NCI-H510A treated with DMSO at 0.1 percent for 48 hours (cell line): ENCODE results near the gene LGMN.

ENCODE experiments used
- DNase-seq: peaks from one replicate; lab custom pipeline; 2025; lab: John Stamatoyannopoulos, UW

LGMN gene

GRCh38 chr14:92675976-92676375, 72.5 kb downstream of the LGMN start:
- no peak for DNase-seq

GRCh38 chr14:92675421-92675820, 73.0 kb downstream of the LGMN start:
- DNase-seq = no peak

GRCh38 chr14:92673601-92674150, 74.8 kb downstream of the LGMN start:
- DNase-seq = no peak

GRCh38 chr14:92670643-92671366, 77.6 kb downstream of the LGMN start:
- DNase-seq = no peak

- DNase-seq = no peak
These were observed 78.3 kb downstream of the LGMN start for GRCh38 chr14:92670160-92670559.

GRCh38 chr14:92668276-92668973, 80.0 kb downstream of the LGMN start:
- no peak for DNase-seq

- no peak for DNase-seq
These were observed 82.2 kb downstream of the LGMN start for GRCh38 chr14:92666251-92666650.

GRCh38 chr14:92665661-92666110, 82.7 kb downstream of the LGMN start:
- no peak for DNase-seq

- DNase-seq = no peak
These were observed 85.4 kb downstream of the LGMN start for GRCh38 chr14:92663049-92663448.

GRCh38 chr14:92660571-92660970, 87.9 kb downstream of the LGMN start:
- DNase-seq = no peak

GRCh38 chr14:92659765-92660561, 88.5 kb downstream of the LGMN start:
- no peak for DNase-seq

GRCh38 chr14:92658684-92659083, 89.7 kb downstream of the LGMN start:
- DNase-seq = no peak

GRCh38 chr14:92658160-92658559, 90.3 kb downstream of the LGMN start:
- DNase-seq = no peak

- DNase-seq = no peak
These were observed 90.8 kb downstream of the LGMN start for GRCh38 chr14:92657457-92658142.

GRCh38 chr14:92656306-92657081, 91.9 kb downstream of the LGMN start:
- DNase-seq = no peak

- no peak for DNase-seq
These were observed 92.8 kb downstream of the LGMN start for GRCh38 chr14:92655419-92656201.

GRCh38 chr14:92654239-92654901, 94.1 kb downstream of the LGMN start:
- no peak for DNase-seq
